Coronary artery (tissue), 2 donors: Measurements from ENCODE around the gene SPAAR.
A peak's percentile ranks its signal among the peaks of the same experiment; 100 is the strongest.
"Not testable (repeated sequence)": the region's sequence is repeated elsewhere in the genome, so short reads cannot be mapped to it uniquely, and the experiment has no call there.

ENCODE experiments used
- DNase-seq: peaks from one replicate; pipeline ENCODE4 v3.0.0-alpha.2; 2017; ENCODE audit warnings: low spot score
- H3K27ac ChIP-seq, 2 donors: fragments of 200-600 bp; sonication (generic); one replicate each; pipeline ENCODE4 v1.5.1; 2016 to 2019
- H3K4me3 ChIP-seq: fragments of 200-600 bp; sonication (generic); 2 replicates; pipeline ENCODE4 v1.5.1; 2016; ENCODE audit warnings: mild to moderate bottlenecking, moderate library complexity
- TF ChIP-seq, protein P1 (sequence below): fragments of 200-600 bp; sonication (generic); IDR thresholded peaks from one replicate; pipeline ENCODE4 v1.5.1; 2019; ENCODE audit warnings: antibody characterized with exemption

The SPAAR gene

DNA sequence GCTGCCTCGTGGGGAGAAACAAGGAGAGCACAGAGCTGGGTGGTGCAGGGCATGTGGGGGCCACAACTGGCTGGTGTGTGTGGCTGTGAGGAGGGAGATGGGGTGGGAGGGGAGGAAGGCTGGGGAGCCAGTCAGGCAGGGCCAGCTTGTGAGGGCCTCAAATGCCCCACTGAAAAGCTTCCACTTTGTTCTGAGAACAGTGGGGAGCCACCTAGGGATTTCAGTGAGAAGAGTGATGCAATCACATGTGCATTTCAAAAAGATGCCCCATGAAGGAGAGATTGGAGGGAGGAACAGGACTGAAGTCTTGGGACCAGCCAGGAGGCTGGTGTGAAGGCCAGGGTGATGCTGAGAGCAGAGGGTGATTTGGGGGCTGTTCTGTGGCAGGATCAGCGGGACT lies 40.4 kb upstream of the SPAAR start:
- Histone ChIP-seq H3K27ac (no peak overlapping the region), H3K4me3 (no peak overlapping the region)
- TF ChIP-seq, protein P1, sequence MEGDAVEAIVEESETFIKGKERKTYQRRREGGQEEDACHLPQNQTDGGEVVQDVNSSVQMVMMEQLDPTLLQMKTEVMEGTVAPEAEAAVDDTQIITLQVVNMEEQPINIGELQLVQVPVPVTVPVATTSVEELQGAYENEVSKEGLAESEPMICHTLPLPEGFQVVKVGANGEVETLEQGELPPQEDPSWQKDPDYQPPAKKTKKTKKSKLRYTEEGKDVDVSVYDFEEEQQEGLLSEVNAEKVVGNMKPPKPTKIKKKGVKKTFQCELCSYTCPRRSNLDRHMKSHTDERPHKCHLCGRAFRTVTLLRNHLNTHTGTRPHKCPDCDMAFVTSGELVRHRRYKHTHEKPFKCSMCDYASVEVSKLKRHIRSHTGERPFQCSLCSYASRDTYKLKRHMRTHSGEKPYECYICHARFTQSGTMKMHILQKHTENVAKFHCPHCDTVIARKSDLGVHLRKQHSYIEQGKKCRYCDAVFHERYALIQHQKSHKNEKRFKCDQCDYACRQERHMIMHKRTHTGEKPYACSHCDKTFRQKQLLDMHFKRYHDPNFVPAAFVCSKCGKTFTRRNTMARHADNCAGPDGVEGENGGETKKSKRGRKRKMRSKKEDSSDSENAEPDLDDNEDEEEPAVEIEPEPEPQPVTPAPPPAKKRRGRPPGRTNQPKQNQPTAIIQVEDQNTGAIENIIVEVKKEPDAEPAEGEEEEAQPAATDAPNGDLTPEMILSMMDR = no peak
- DNase-seq = no peak

DNA sequence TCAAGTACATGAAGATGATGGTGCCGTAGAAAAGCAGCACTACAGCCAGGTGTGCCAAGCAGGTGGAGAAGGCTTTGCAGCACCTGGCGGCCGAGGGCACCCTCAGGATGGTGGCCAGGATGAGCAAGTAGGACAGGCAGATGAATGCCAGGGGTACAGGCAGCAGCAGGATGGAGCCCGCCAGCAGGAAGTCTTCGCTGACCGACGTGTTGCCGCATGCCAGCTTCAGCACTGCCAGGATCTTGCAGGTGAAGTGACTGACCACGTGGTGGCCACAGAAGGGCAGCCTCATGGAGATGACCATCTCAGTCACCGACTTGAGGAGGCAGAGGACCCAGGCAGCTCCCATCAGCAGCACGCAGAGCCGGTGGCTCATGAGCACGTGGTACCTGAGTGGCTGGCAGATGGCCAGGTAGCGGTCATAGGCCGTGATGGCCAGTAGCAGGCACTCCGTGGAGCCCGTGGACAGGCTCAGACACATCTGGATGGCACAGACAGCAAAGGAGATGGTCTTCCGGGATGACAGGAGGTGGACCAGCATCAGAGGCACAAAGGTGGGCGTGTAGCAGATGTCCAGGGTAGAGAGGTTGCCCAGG lies 39.6 kb upstream of the SPAAR start:
- DNase-seq = no peak

DNA sequence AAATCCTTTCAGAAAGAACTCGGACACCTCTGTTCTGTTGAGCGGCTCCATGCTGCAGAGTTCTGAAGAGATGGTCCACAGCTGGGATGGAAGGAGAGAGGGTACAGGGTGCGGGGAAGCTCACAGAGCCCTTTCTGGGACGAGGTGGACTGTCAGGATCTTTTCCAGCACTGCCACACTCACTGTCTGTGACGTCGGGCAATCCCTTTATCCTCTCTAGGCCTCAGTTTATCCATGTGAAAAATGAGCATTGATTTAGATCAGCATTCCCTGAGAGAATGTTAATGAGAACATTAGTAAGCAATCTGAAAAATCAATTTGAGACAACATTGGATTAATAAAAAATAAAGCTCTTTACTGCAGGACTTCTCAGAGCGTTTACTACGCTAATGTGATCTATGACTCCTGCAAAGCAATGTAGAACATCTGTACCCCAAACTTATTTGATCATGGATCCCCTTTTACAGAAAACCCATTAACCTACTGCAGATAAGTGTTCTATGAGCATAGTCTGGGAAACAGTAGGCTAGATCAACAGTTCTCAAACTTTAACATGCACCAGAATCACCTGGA lies 38.9 kb upstream of the SPAAR start, which contains the start of gene OR13J1:
OR13J1 (minus strand) TSS at position 51 of the 573 bp plus-strand sequence; CDS start at position 51, 0 bp downstream.
- TF ChIP-seq, protein P1 = no peak
- no peak for DNase-seq
- no peak within 1 kb of the TSS for H3K4me3 ChIP-seq
- H3K27ac ChIP-seq = no peak within 1 kb of the TSS

More for the DNA sequence above, 39.6 kb upstream of the SPAAR start:
- Histone ChIP-seq H3K4me3 (no peak overlapping the region), H3K27ac (no peak overlapping the region)
- TF ChIP-seq, protein P1 = no peak

DNA sequence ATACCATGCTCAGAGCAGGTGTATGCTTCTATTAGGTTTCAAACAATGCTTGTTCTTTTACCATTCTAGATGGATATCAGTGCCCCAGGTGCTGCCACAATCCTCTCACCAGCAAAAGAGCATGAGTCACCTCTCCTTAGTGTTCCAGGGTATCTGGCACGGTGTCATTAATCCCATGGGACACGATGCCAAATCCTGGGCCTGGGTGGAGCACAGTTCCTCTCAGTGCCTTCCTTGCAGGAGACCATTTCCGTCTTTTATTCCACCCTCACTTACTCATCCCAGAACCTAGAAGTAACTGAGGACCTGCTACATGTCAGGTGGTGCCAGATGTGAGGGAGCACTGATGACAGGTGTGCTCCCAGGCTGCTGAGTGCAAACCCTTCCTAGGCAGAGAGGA lies 37.7 kb upstream of the SPAAR start:
- no peak overlapping the region for H3K4me3 ChIP-seq
- TF ChIP-seq, protein P1 = no peak
- no peak for DNase-seq
- no peak overlapping the region for H3K27ac ChIP-seq

DNA sequence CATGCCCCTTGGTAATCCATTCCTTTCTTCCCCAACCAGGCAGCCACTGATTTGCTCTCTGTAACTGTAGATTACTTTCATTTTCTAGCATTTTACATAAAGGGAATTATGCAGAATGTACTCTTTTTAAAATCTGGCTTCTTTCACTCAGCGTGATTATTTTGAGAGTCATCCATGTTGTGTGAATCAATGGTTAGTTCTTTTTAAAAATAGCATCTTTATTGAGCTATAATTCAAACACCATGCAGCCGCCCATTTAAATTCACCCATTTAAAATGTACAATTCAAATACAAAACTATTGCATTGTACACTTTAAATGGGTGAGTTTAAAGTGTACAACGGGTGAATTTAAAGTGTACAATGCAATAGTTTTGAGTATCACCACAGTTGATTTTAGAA lies 36.8 kb upstream of the SPAAR start:
- TF ChIP-seq, protein P1 = no peak

DNA sequence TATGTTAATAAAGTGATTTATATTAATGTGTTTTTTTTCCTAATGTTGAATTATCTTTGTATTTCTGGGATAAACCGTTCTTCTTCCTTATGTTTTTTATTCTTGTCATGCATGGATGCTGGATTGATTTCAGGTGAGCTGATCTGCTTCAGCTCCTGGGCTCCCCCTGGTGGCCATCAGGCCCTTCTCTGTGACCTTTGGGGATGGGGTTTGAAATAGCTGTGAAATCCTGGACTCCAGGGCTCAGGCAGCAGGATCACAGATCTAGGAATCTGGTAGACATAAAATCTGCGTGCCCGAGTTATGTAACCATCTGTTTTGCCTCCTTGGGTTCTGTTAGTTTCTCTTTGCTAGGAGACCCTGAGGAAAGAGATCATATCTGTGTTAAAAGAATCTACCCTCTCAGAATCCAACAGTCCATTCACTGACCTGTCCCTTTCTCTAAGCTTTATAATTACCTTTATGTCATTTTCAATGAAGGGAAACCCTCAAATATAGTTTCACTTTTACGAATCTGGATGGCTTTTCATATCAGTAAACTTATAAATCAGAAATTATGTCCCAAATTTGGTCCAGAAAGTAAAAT lies 26.9 kb upstream of the SPAAR start:
- no peak overlapping the region for H3K27ac ChIP-seq
- TF ChIP-seq, protein P1 = peak; percentile 93
- no peak overlapping the region for H3K4me3 ChIP-seq
- DNase-seq = no peak

More for the DNA sequence above, 36.8 kb upstream of the SPAAR start:
- no peak for DNase-seq
- Histone ChIP-seq H3K4me3 (no peak overlapping the region), H3K27ac (no peak overlapping the region)

DNA sequence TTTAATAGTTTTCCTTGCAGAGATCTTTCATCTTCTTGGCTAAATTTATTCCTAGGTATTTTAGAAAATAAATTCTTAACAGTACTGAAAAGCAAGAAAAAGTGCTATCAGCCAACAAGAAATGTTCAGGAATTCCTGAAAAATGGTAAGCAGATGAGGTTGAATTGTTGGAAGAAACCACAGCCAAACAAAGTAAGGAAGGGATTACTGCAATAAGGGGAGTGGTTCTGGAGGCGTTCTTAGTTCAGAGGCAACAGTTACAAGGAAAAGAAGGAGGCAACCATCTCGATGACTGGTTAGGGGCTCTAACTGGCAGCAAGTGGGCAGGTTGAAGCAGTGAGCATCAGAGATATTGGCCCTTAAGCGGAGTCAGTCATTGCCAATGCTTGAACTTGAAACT lies 26.3 kb upstream of the SPAAR start:
- no peak overlapping the region for H3K4me3 ChIP-seq
- no peak overlapping the region for H3K27ac ChIP-seq
- no peak for DNase-seq
- TF ChIP-seq, protein P1 = no peak

DNA sequence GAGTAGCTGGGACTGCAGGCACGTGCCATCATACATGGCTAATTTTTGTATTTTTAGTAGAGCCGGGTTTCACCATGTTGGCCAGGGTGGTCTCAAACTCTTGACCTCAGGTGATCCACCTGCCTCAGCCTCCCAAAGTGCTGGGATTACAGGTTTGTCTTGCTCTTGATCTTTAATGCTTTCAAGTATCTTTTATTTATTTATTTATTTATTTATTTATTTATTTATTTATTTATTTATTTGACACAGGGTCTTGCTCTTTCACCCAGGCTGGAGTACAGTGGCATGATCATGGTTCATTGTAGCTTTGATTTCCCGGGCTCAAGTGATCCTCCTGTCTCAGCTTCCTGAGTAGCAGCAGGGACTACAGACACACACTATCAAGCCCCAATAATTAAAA lies 24.4 kb upstream of the SPAAR start:
- H3K27ac ChIP-seq, H3K4me3 ChIP-seq, DNase-seq: not testable (repeated sequence)
